Neural cell (in vitro differentiated cells): ENCODE results near the gene ABCA10. TPM values are rescaled to one million over a fixed set of nuclear protein-coding genes. Genes with fewer than 3 reads are reported as not detected.

Source experiments
- H2AFZ ChIP-seq: fragments of 200-600, 300-800 bp; sonication (generic), shearing (Covaris generic); 2 replicates; pipeline ENCODE4 v1.6.0; 2014; ENCODE audit warnings: low read depth, mild to moderate bottlenecking, antibody characterized with exemption, low read length, moderate library complexity
- H3F3A ChIP-seq: fragments of 200-600 bp; shearing (Covaris generic); 2 replicates; pipeline ENCODE4 v1.6.1; 2016; ENCODE audit warnings: mild to moderate bottlenecking, moderate library complexity, mixed read lengths, antibody characterized with exemption, low read length; ENCODE audit not compliant: insufficient read depth, poor library complexity, severe bottlenecking
- H3K27ac ChIP-seq: fragments of 200-600, 300-800 bp; sonication (generic), shearing (Covaris generic); 2 replicates; pipeline ENCODE4 v1.5.1; 2014; ENCODE audit warnings: mild to moderate bottlenecking, low read length, moderate library complexity
- H3K27me3 ChIP-seq: fragments of 300-800, 200-600 bp; sonication (generic), shearing (Covaris generic); 2 replicates; pipeline ENCODE4 v1.6.0; 2014; ENCODE audit warnings: mild to moderate bottlenecking, low read depth, low read length, moderate library complexity; ENCODE audit not compliant: insufficient read depth
- H3K36me3 ChIP-seq: fragments of 300-800, 200-600 bp; sonication (generic), shearing (Covaris generic); 2 replicates; pipeline ENCODE4 v1.5.1; 2014; ENCODE audit warnings: mild to moderate bottlenecking, antibody characterized with exemption, low read length, moderate library complexity; ENCODE audit not compliant: insufficient read depth
- H3K4me2 ChIP-seq: fragments of 300-800, 200-600 bp; sonication (generic), shearing (Covaris generic); 2 replicates; pipeline ENCODE4 v1.6.0; 2014; ENCODE audit warnings: mild to moderate bottlenecking, low read length
- H3K4me3 ChIP-seq: fragments of 300-800, 200-600 bp; sonication (generic), shearing (Covaris generic); 2 replicates; pipeline ENCODE4 v1.5.1; 2014; ENCODE audit warnings: mild to moderate bottlenecking, low read length, moderate library complexity
- H3K79me2 ChIP-seq: fragments of 200-600 bp; shearing (Covaris generic); replicated peaks from 2 replicates; pipeline ENCODE4 v1.6.0; 2014; ENCODE audit warnings: mild to moderate bottlenecking, low read length, moderate library complexity; ENCODE audit not compliant: insufficient read depth
- H3K9ac ChIP-seq: fragments of 300-800, 200-600 bp; sonication (generic), shearing (Covaris generic); 2 replicates; pipeline ENCODE4 v1.6.1; 2016; ENCODE audit warnings: mild to moderate bottlenecking, low read length, mixed read lengths
- H3K9me2 ChIP-seq: fragments of 200-600 bp; shearing (Covaris generic); 2 replicates; pipeline ENCODE4 v1.6.1; 2016; ENCODE audit warnings: mild to moderate bottlenecking, low read length, mixed read lengths; ENCODE audit not compliant: insufficient read depth
- H3K9me3 ChIP-seq: fragments of 200-600, 300-800 bp; sonication (generic), shearing (Covaris generic); 2 replicates; pipeline ENCODE4 v1.6.1; 2016; ENCODE audit warnings: mild to moderate bottlenecking, mixed run types, low read length, moderate library complexity, mixed read lengths
- H4K20me1 ChIP-seq: fragments of 200-600 bp; shearing (Covaris generic); 2 replicates; pipeline ENCODE4 v1.6.1; 2016; ENCODE audit warnings: mild to moderate bottlenecking, mixed run types; ENCODE audit not compliant: insufficient read depth
- CTCF ChIP-seq: fragments of 450-650 bp; IDR thresholded peaks from 2 replicates; pipeline ENCODE4 v1.5.1; 2014; ENCODE audit warnings: antibody characterized with exemption, mild to moderate bottlenecking, moderate library complexity; ENCODE audit not compliant: poor library complexity, severe bottlenecking
- EP300 ChIP-seq: fragments of 450-650 bp; conservative IDR thresholded peaks from 2 replicates; pipeline ENCODE4 v1.6.1; 2014; ENCODE audit warnings: antibody characterized with exemption, mild to moderate bottlenecking, moderate library complexity; ENCODE audit not compliant: poor library complexity, severe bottlenecking
- EZH2 ChIP-seq: fragments of 200-600, 300-800 bp; shearing (Covaris generic), sonication (generic); IDR thresholded peaks from 2 replicates; pipeline ENCODE4 v1.6.1; 2014; ENCODE audit warnings: antibody characterized with exemption, low read length, borderline replicate concordance, mild to moderate bottlenecking; ENCODE audit not compliant: insufficient read depth, poor library complexity, severe bottlenecking
- MXI1 ChIP-seq: fragments of 450-650 bp; conservative IDR thresholded peaks from 2 replicates; pipeline ENCODE4 v1.6.1; 2014; ENCODE audit warnings: antibody characterized with exemption, mild to moderate bottlenecking; ENCODE audit not compliant: poor library complexity, severe bottlenecking
- POLR2AphosphoS5 ChIP-seq: IDR thresholded peaks from 2 replicates; pipeline ENCODE4 v1.6.1; 2012
- RAD21 ChIP-seq: fragments of 450-650 bp; conservative IDR thresholded peaks from 2 replicates; pipeline ENCODE4 v1.6.1; 2014; ENCODE audit warnings: antibody characterized with exemption, mild to moderate bottlenecking, moderate library complexity
- SMC3 ChIP-seq: fragments of 450-650 bp; conservative IDR thresholded peaks from 2 replicates; pipeline ENCODE4 v1.6.1; 2014; ENCODE audit warnings: antibody characterized with exemption, mild to moderate bottlenecking, moderate library complexity; ENCODE audit not compliant: poor library complexity
- TAF1 ChIP-seq: IDR thresholded peaks from 2 replicates; pipeline ENCODE4 v1.6.1; 2012; ENCODE audit warnings: low read depth
- polyA plus RNA-seq: library from polyadenylated mRNA; depleted of rRNA; stranded (reverse); fragments of >200 nt; gene quantifications from 2 replicates; pipeline ENCODE4 v1.2.3, GENCODE V29; 2014
- TF ChIP-seq, protein P1 (sequence below): IDR thresholded peaks from 2 replicates; pipeline ENCODE4 v1.6.1; 2012; ENCODE audit warnings: borderline replicate concordance

ABCA10 gene
- polyA plus RNA-seq, 1 donor from 2014 or later, result 15.3 TPM

DNA sequence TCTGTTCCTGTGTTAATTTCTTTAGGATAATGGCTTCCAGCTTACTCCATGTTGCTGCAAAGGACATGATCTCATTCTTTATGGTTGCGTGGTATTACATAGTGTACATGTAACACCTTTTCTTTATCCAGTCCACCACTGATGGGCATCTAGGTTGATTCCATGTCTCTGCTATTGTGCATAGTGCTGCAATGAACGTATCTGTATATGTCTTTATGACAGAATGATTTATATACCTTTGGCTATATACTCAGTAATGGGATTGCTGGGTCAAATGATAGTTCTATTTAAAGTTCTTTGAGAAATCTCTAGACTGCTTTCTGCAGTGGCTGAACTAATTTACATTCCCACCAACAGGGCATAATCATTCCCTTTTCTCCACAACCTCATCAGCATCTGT, 39.8 kb downstream of the ABCA10 start:
- Histone ChIP-seq H3K79me2 (no peaks in the 10 kb centered on the region), H2AFZ (no peak overlapping the region), H3K9me2 (no peaks in the 10 kb centered on the region), H3K27me3 (no peaks in the 10 kb centered on the region), H3K4me2 (no peak overlapping the region), H3K27ac (peak overlapping the region; percentile 65), H3F3A (no peaks in the 10 kb centered on the region), H3K36me3 (no peaks in the 10 kb centered on the region), H3K4me3 (no peak overlapping the region), H4K20me1 (no peaks in the 10 kb centered on the region), H3K9me3 (no peaks in the 10 kb centered on the region), H3K9ac (no peak overlapping the region)
- TF ChIP-seq, protein P1, sequence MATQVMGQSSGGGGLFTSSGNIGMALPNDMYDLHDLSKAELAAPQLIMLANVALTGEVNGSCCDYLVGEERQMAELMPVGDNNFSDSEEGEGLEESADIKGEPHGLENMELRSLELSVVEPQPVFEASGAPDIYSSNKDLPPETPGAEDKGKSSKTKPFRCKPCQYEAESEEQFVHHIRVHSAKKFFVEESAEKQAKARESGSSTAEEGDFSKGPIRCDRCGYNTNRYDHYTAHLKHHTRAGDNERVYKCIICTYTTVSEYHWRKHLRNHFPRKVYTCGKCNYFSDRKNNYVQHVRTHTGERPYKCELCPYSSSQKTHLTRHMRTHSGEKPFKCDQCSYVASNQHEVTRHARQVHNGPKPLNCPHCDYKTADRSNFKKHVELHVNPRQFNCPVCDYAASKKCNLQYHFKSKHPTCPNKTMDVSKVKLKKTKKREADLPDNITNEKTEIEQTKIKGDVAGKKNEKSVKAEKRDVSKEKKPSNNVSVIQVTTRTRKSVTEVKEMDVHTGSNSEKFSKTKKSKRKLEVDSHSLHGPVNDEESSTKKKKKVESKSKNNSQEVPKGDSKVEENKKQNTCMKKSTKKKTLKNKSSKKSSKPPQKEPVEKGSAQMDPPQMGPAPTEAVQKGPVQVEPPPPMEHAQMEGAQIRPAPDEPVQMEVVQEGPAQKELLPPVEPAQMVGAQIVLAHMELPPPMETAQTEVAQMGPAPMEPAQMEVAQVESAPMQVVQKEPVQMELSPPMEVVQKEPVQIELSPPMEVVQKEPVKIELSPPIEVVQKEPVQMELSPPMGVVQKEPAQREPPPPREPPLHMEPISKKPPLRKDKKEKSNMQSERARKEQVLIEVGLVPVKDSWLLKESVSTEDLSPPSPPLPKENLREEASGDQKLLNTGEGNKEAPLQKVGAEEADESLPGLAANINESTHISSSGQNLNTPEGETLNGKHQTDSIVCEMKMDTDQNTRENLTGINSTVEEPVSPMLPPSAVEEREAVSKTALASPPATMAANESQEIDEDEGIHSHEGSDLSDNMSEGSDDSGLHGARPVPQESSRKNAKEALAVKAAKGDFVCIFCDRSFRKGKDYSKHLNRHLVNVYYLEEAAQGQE, result no peak
- TF ChIP-seq POLR2AphosphoS5 (no peak), RAD21 (no peak), MXI1 (no peak), SMC3 (no peak), CTCF (no peak), EP300 (no peak), EZH2 (no peak), TAF1 (no peak)

- no peak overlapping the region for H3K4me3 ChIP-seq
- peak overlapping the region; percentile 65 for H3K27ac ChIP-seq
- H3K36me3 ChIP-seq, result no peaks in the 10 kb centered on the region
- H3K79me2 ChIP-seq, result no peaks in the 10 kb centered on the region
- H2AFZ ChIP-seq, result no peak overlapping the region
- no peak for TF ChIP-seq EP300
- TF ChIP-seq, protein P1, result no peak
- TF ChIP-seq SMC3, result no peak
- no peak for TF ChIP-seq EZH2
- TF ChIP-seq MXI1, result no peak
- no peak for TF ChIP-seq RAD21
- no peaks in the 10 kb centered on the region for H4K20me1 ChIP-seq
- H3F3A ChIP-seq, result no peaks in the 10 kb centered on the region
- H3K9me2 ChIP-seq, result no peaks in the 10 kb centered on the region
- no peak overlapping the region for H3K4me2 ChIP-seq
- no peak overlapping the region for H3K9ac ChIP-seq
- no peaks in the 10 kb centered on the region for H3K9me3 ChIP-seq
- no peaks in the 10 kb centered on the region for H3K27me3 ChIP-seq
Observed at GRCh38 chr17:69188064-69188463, 40.6 kb downstream of the ABCA10 start.
